ENCODE data around the gene GGT5. TPM values are rescaled to one million over a fixed set of nuclear protein-coding genes. Genes with fewer than 3 reads are reported as not detected.

Gene GGT5
- total RNA-seq, 1 experiment from 2014 or later = 0.20 TPM

DNA sequence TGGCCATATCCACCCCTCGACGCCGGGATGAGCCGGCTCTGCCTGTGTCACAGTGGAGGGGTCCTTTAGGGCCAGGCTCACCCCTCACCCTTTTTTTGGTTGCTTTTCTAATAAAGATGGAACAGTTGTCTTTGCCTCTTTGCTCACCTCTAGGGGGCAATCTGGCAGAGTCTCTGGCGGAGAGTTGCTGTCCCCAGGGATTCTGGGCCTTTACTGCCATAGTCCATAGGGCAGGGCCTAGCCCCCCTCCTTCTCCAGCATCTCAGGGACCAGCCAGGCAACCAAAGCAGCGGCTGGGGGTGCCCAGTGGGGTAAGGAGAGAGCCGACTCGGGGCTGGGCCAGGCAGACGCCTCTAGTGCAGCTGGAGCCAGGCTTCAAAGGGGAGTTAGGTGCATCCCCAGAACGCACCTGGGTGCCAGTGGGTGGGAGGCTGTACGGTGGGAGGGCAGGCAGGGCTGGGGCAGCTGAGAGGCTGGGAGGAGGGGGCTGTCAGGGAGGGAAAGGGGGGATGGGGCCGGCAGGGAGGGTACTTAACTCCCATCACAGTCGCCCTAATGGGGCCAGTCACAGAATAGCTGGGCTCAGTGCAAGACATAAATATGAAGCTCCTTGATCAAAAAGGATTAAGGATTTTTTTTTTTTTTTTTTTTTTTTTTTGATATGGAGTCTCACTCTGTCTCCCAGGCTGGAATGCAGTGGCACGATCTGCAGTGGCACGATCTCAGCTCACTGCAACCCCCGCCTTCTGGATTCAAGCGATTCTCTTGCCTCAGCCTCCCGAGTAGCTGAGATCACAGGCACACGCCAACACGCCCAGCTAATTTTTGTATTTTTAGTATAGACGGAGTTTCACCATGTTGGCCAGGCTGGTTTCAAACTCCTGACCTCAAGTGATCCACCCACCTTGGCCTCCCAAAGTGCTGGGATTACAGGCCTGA, 66.1 kb downstream of the GGT5 start:
- H3K27ac Mint-ChIP-seq = no peak overlapping the region
- TF ChIP-seq SOX15 (CRISPR knock-in tag; IDR thresholded peaks at IDR 0.05) (no peak), ESRRA (CRISPR knock-in tag; IDR thresholded peaks at IDR 0.05; ENCODE audit: borderline replicate concordance) (no peak)
- TF ChIP-seq, protein P1, sequence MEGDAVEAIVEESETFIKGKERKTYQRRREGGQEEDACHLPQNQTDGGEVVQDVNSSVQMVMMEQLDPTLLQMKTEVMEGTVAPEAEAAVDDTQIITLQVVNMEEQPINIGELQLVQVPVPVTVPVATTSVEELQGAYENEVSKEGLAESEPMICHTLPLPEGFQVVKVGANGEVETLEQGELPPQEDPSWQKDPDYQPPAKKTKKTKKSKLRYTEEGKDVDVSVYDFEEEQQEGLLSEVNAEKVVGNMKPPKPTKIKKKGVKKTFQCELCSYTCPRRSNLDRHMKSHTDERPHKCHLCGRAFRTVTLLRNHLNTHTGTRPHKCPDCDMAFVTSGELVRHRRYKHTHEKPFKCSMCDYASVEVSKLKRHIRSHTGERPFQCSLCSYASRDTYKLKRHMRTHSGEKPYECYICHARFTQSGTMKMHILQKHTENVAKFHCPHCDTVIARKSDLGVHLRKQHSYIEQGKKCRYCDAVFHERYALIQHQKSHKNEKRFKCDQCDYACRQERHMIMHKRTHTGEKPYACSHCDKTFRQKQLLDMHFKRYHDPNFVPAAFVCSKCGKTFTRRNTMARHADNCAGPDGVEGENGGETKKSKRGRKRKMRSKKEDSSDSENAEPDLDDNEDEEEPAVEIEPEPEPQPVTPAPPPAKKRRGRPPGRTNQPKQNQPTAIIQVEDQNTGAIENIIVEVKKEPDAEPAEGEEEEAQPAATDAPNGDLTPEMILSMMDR (IDR thresholded peaks at IDR 0.05) = peak; percentile 19; the same call in 1 of the 2 replicates
- peaks cover 7% of the 10 kb centered on the region for H3K4me1 Mint-ChIP-seq
- H3K4me3 Mint-ChIP-seq = no peak overlapping the region
- ChIA-PET POLR2A (interaction anchor here (0.7 kb wide), 1 partner anchor 133 kb away, joined by 5 read pairs; no protein-coding TSS in a partner anchor), CTCF (interaction anchor here (0.5 to 4.6 kb wide), 15 partner anchors 9 to 249 kb away, joined by 3 to 74 read pairs (median 4); no protein-coding TSS in a partner anchor)
- H3K27me3 Mint-ChIP-seq (ENCODE audit: low read depth) = no peaks in the 10 kb centered on the region
- ATAC-seq (peak; percentile 46), DNase-seq (ENCODE audit: low spot score) (peak; percentile 58)
- peaks cover 3% of the 10 kb centered on the region; the same call in 1 of the 2 replicates for H3K36me3 Mint-ChIP-seq
- no peaks in the 10 kb centered on the region for H3K9me3 Mint-ChIP-seq

- H3K9me3 Mint-ChIP-seq = no peaks in the 10 kb centered on the region
- H3K27ac Mint-ChIP-seq = no peak overlapping the region
- DNase-seq (ENCODE audit: low spot score) (no peak), ATAC-seq (no peak)
- TF ChIP-seq OVOL2 (CRISPR knock-in tag; IDR thresholded peaks at IDR 0.05; ENCODE audit: borderline replicate concordance) = no peak
- TF ChIP-seq CREB1 (CRISPR knock-in tag; IDR thresholded peaks at IDR 0.05) = no peak
- TF ChIP-seq, protein P2, sequence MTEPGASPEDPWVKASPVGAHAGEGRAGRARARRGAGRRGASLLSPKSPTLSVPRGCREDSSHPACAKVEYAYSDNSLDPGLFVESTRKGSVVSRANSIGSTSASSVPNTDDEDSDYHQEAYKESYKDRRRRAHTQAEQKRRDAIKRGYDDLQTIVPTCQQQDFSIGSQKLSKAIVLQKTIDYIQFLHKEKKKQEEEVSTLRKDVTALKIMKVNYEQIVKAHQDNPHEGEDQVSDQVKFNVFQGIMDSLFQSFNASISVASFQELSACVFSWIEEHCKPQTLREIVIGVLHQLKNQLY (CRISPR knock-in tag; IDR thresholded peaks at IDR 0.05) = no peak
- no peak for TF ChIP-seq ZNF281 (CRISPR knock-in tag; IDR thresholded peaks at IDR 0.05)
- TF ChIP-seq USF1 (CRISPR knock-in tag; IDR thresholded peaks at IDR 0.05) = no peak
- no peak for TF ChIP-seq ZNF396 (CRISPR knock-in tag; IDR thresholded peaks at IDR 0.05; ENCODE audit: borderline replicate concordance)
- POLR2A ChIA-PET = no interaction called here
- no peak overlapping the region for H3K4me3 Mint-ChIP-seq
- peaks cover 7% of the 10 kb centered on the region for H3K4me1 Mint-ChIP-seq
- H3K27me3 Mint-ChIP-seq (ENCODE audit: low read depth) = no peaks in the 10 kb centered on the region
- H3K36me3 Mint-ChIP-seq = peaks cover 6% of the 10 kb centered on the region; the same call in 1 of the 2 replicates
- CTCF ChIA-PET = interaction anchor here (0.9 to 5.0 kb wide), 12 partner anchors 12 to 248 kb away, joined by 3 to 96 read pairs (median 20); no protein-coding TSS in a partner anchor
Measured at GRCh38 chr22:24178021-24178431, 66.9 kb downstream of the GGT5 start.

DNA sequence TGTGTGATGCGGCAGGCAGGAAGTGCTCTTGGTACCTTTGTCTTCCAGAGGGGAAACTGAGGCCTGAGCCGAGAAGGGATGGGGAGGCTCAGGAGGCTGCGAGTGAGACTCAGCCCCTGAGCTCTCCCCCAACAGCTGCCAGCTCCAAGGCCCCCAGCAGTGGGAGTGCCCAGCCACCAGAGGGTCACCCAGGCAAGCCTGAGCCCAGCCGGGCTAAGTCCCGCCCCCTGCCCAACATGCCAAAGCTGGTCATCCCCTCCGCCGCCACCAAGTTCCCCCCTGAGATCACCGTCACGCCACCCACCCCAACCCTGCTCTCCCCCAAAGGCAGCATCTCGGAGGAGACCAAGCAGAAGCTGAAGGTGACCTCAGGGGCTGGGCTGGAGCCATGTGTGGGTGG, 67.4 kb downstream of the GGT5 start:
- ChIA-PET POLR2A (no interaction called here), CTCF (interaction anchor here (0.7 to 5.0 kb wide), 8 partner anchors 8 to 70 kb away, joined by 3 to 96 read pairs (median 20); no protein-coding TSS in a partner anchor)
- no peak overlapping the region for H3K27ac Mint-ChIP-seq
- H3K27me3 Mint-ChIP-seq (ENCODE audit: low read depth) = no peaks in the 10 kb centered on the region
- H3K4me3 Mint-ChIP-seq = no peak overlapping the region
- ATAC-seq (no peak), DNase-seq (ENCODE audit: low spot score) (no peak)
- H3K9me3 Mint-ChIP-seq = no peaks in the 10 kb centered on the region
- peaks cover 8% of the 10 kb centered on the region; the same call in 1 of the 2 replicates for H3K36me3 Mint-ChIP-seq
- peaks cover 7% of the 10 kb centered on the region for H3K4me1 Mint-ChIP-seq
- TF ChIP-seq ZNF138 (CRISPR knock-in tag; conservative IDR thresholded peaks at IDR 0.05) (no peak), ZNF416 (CRISPR knock-in tag; IDR thresholded peaks at IDR 0.05) (no peak), USF2 (CRISPR knock-in tag; IDR thresholded peaks at IDR 0.05) (no peak), PRDM15 (CRISPR knock-in tag; IDR thresholded peaks at IDR 0.05) (no peak), SMAD4 (CRISPR knock-in tag; IDR thresholded peaks at IDR 0.05) (no peak)
- TF ChIP-seq, protein P1 (IDR thresholded peaks at IDR 0.05) = no peak

All from WTC11 (cell line).